Body of pancreas (tissue), 4 donors: ENCODE results near the gene TBX2.

Experiments used
- CTCF ChIP-seq, 7 experiments: fragments of 450-650 bp in 4 of 7; fragments of 200-600 bp in 3 of 7; sonication (generic) in 3 of 7; IDR thresholded peaks; one replicate each; pipeline ENCODE4 v1.5.1; 2016 to 2019; ENCODE audit warnings: antibody characterized with exemption in 7 of 7
- POLR2A ChIP-seq, 3 donors: fragments of 450-650 bp; IDR thresholded peaks; one replicate each; pipeline ENCODE4 v1.6.1; 2016; ENCODE audit warnings: antibody characterized with exemption in 3 of 3, mild to moderate bottlenecking in 2 of 3

DNA sequence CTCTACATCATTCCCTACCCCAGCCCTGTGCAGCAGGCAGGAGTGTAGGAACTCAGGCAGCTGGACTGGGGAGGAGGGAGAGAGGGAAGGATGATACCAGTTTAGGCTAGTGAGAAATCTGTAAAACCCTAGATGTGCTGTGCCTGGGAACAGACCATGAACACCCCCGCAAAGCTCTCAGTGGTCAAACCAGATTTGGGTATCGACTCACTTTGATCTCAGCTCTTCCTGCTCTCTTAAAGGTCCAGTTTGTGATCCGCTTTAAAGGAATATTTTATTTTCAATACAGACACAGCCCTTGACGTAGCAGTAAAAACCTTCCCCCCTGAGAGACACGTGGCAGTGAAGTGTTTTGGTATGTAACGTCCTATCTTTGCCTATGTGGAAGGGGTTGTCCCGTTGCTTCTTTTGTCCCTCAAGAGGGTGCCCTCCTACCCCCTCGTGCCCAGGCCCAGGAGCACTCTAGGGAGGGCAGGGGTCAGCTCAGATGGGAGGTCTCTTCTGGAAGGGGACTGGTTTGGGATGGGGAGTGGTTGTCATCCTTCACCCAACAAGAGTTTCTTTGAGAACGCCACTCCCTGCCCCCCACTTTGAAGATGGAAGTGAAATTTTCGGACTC lies 19.3 kb upstream of the TBX2 start:
- TF ChIP-seq CTCF (IDR thresholded peaks at IDR 0.05) (no peak), POLR2A (IDR thresholded peaks at IDR 0.05) (no peak)
